Measurements from ENCODE around the gene ISCA1.

DNA sequence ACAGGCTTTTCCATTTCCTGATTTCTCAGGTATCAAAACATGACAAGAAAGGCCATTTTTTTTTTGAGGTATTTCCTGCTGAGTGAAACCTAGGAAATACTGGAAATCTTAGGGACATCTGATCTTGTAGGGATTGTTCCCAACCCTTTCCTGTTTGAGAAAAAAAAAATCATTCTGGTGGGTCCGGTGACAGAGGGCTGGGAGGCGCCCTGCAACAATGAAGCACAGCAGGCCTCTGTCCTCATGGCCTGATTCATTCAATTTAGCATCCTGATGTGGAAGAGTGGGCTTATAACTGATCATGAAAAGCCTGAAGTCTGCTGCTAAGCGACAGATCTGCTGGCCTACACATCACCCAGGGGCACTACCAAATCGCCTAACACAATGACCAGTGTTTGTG is 19.8 kb downstream of the ISCA1 start:
- TF ChIP-seq, protein P1, sequence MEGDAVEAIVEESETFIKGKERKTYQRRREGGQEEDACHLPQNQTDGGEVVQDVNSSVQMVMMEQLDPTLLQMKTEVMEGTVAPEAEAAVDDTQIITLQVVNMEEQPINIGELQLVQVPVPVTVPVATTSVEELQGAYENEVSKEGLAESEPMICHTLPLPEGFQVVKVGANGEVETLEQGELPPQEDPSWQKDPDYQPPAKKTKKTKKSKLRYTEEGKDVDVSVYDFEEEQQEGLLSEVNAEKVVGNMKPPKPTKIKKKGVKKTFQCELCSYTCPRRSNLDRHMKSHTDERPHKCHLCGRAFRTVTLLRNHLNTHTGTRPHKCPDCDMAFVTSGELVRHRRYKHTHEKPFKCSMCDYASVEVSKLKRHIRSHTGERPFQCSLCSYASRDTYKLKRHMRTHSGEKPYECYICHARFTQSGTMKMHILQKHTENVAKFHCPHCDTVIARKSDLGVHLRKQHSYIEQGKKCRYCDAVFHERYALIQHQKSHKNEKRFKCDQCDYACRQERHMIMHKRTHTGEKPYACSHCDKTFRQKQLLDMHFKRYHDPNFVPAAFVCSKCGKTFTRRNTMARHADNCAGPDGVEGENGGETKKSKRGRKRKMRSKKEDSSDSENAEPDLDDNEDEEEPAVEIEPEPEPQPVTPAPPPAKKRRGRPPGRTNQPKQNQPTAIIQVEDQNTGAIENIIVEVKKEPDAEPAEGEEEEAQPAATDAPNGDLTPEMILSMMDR (IDR thresholded peaks at IDR 0.05), result no peak
- TF ChIP-seq POLR2A (IDR thresholded peaks at IDR 0.05), result no peak
